GDM1 (cell line): ENCODE data around the gene SASH3.
A peak's percentile ranks its signal among the peaks of the same experiment; 100 is the strongest.

Experiments
- DNase-seq: peaks from one replicate; lab custom pipeline; 2025; lab: John Stamatoyannopoulos, UW

SASH3 gene

DNA sequence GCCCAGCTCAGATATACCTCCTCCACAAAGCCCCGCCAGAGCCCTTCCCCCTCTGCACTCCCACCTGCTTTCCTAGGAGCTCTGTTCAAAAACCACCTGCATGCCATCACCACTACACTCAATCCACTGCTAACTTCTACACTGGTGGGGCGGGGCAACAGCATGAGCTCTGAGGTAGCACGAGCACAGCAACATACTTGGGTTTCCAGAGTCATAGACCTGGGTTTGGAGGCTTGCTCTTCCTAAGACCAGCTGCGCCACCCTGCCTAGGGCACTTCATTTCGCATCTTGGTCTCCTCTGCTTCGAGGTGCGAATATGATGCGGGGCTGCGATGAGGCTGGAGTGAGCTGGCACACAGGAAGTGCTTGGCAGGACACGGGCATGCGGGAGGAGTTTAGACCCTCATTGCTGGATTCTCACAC, 3.6 kb downstream of the SASH3 start:
- no peak for DNase-seq

DNA sequence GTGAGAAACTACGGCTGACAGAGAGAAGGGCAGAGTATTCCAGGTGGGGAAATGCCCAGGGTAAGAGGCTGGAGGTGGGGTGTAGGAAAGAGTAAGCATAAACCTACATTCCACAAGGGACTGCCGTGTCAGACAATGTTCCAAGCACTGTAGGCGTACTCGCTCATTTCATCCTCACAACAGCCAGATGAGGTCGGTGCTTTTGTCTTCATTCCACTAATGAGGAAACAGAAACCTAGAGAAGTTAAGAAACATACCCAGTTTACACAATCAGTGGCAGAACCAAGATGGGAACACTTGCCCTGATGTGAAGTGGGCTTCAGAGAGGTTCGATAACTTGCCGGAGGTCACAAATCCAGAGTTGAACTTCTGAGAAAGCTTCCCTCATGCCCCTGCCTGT, 4.6 kb downstream of the SASH3 start:
- no peak for DNase-seq

DNA sequence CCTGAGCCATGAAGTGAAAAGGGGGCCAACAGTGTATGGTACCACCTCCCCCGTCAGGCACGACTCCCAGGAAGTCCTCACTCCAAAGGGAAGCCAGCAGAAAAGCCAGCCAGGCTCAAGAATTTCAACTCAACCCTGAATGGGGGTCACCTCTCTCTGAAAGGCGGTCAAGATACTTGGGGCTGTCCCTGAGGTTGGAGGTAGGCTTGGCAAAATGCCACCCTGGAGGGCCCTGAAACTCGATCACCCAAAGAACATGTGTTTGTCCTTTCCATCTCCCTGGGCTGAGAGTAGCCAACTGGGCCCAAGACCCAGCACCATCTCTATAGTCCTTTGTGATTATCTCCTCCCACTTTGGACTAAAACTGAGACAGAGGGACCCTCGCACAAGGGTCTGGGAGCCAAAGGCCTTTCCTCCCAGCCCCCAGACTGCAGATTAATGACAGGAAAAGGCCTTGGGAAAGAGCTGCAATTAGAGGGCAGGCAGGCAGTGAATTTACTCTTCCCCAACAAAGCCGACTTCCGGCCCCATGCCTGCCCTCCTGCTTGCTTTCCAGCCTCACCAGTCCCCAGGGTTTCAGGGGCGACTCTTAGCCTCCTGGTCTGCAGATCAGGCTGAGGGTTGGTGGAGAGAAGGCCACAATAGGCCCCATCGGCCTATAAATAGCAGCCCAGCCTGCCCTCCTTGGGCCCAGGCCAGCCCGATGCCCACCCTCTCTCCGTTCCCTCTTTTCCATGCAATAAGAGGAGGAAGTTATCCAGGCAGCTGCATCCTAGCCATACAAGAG, 5.6 kb downstream of the SASH3 start:
- DNase-seq, result no peak

GRCh38 chrX:129786210-129786651, 6.5 kb downstream of the SASH3 start:
- DNase-seq, result peak; percentile 81

GRCh38 chrX:129787336-129788055, 7.7 kb downstream of the SASH3 start:
- no peak for DNase-seq

- no peak for DNase-seq
Measured at GRCh38 chrX:129788527-129788926, 8.8 kb downstream of the SASH3 start.

GRCh38 chrX:129790146-129790545, 10.4 kb downstream of the SASH3 start:
- DNase-seq, result no peak

- DNase-seq, result no peak
Measured at GRCh38 chrX:129790808-129791207, 11.1 kb downstream of the SASH3 start.

- no peak for DNase-seq
Measured at GRCh38 chrX:129791336-129791735, 11.6 kb downstream of the SASH3 start.

- no peak for DNase-seq
Measured at GRCh38 chrX:129791961-129792570, 12.3 kb downstream of the SASH3 start.

DNA sequence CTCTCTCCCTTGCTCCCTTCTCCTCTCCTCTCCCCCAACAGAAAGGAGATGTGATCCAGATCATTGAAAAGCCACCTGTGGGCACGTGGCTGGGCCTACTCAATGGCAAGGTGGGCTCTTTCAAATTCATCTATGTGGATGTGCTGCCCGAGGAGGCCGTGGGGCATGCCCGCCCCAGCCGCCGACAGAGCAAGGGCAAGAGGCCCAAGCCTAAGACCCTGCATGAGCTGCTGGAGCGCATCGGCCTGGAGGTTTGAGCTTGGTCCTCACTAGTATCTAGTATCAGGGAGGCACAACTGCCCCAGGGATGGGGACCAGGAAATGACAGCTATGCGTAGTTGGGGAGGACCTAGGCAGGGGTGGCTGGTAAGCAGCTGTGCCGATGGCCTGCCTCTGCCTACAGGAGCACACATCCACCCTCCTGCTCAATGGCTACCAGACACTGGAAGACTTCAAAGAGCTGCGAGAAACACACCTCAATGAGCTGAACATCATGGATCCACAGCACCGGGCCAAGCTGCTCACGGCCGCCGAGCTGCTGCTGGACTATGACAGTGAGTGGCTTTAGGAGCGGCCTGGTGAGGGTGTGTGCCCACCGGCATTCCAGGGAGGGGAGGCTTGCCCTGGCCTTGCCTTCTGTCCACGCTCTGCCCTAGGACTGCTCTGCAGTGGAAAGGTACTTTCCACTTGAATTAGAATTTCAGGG, 13.0 kb downstream of the SASH3 start:
- no peak for DNase-seq

GRCh38 chrX:129793604-129794191, 13.9 kb downstream of the SASH3 start:
- no peak for DNase-seq

- no peak for DNase-seq
Measured at GRCh38 chrX:129795584-129795983, 15.8 kb downstream of the SASH3 start.

- no peak for DNase-seq
Measured at GRCh38 chrX:129797251-129797906, 17.6 kb downstream of the SASH3 start.

DNA sequence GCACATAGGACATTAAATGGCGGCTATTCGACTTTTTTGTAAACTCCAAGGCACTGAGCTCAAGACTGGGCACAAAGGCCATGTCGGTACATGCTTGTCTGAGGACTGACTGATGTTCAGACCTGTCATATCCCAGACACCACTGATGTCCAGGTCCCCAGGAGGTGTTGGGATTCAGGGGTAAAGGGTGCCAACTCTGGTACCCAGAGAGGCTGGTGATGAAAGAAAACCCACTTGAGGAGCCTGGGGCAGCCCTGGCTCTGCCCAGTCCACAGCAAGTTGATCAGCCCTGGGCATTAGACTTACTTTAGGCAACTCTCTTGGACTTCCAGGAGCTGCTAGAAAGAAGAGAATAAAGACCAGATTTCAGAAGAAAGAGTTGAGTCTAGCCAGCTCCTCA, 18.7 kb downstream of the SASH3 start:
- DNase-seq, result no peak

DNA sequence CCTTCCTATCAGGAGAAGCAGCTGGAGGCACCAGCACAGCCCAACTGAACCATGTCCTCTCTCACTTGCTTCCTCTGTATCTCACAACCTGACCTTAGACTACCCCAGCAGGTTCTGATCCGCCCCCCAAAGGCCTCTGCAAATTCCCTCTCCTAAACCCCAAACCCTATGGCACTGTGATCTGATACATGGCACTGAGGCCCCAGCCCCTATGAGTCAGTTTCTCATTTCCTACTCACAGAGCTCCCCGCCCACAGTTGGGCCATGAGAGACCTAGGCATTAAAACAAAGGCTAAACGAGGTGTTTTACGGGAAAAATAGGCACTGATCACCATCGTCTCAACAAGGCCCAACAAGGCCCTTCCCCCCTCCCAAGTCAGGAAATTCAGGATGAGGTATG, 19.1 kb downstream of the SASH3 start:
- DNase-seq, result no peak

GRCh38 chrX:129800186-129800585, 20.4 kb downstream of the SASH3 start:
- no peak for DNase-seq

GRCh38 chrX:129802863-129803262, 23.1 kb downstream of the SASH3 start:
- no peak for DNase-seq

- DNase-seq, result no peak
Measured at GRCh38 chrX:129804806-129805205, 25.1 kb downstream of the SASH3 start.

- DNase-seq, result no peak
Measured at GRCh38 chrX:129808158-129808828, 28.5 kb downstream of the SASH3 start.
